Right cardiac atrium (tissue), 5 donors: ENCODE data around the gene IL1RAPL2. TPM values are rescaled to one million over a fixed set of nuclear protein-coding genes. Genes with fewer than 3 reads are reported as not detected.
A peak's percentile ranks its signal among the peaks of the same experiment; 100 is the strongest.
"Not testable (repeated sequence)": the region's sequence is repeated elsewhere in the genome, so short reads cannot be mapped to it uniquely, and the experiment has no call there.

ENCODE experiments used
- ATAC-seq, 2 donors: fragments of 200-7000 bp; cut with Tn5 transposase; one replicate each; pipeline versions ENCODE4 v1.8.0 to v1.9.1; 2020; ENCODE audit warnings: moderate library complexity in 2 of 2, mild to moderate bottlenecking in 1 of 2
- DNase-seq, 3 donors: peaks; one replicate each; pipeline ENCODE4 v3.0.0-alpha.2; 2020
- H3K27ac ChIP-seq: one replicate; pipeline ENCODE4 v1.5.1; 2013; ENCODE audit warnings: mild to moderate bottlenecking, low read length, control low read depth, moderate library complexity
- H3K27me3 ChIP-seq: one replicate; pipeline ENCODE4 v1.6.1; 2013; ENCODE audit not compliant: control insufficient read depth, insufficient read depth
- H3K4me1 ChIP-seq: one replicate; pipeline ENCODE4 v1.6.1; 2013; ENCODE audit warnings: low read length; ENCODE audit not compliant: control insufficient read depth, insufficient read depth
- H3K4me3 ChIP-seq: one replicate; pipeline ENCODE4 v1.5.1; 2013; ENCODE audit warnings: low read length, control low read depth
- H3K9me3 ChIP-seq: one replicate; pipeline ENCODE4 v1.6.1; 2013; ENCODE audit warnings: low read length; ENCODE audit not compliant: control insufficient read depth
- WGBS: extraction: QIAGEN DNeasy Blood & Tissue Kit; methylation state at CpG from one replicate; pipeline ENCODE4 v1.1.7; 2013; 5-methylcytosine and 5-hydroxymethylcytosine counted together
- intact Hi-C, 4 donors: fragments of 100-400 bp; cut with DNase I; formaldehyde crosslinking; loops; one replicate each; pipeline versions ENCODE4 v1.11.0 to v1.14.0; 2022 to 2023
- polyA plus RNA-seq: library from polyadenylated mRNA; stranded (reverse); fragments of 200-250 nt; gene quantifications from one replicate; pipeline ENCODE4 v1.2.3, GENCODE V29; 2013
- total RNA-seq, 4 donors: library from RNA; stranded (reverse); fragmentation: NEBNext Ultra II Directional; extraction: Animal tissue kit (Norgen Biotek cat#: 25700); gene quantifications; one replicate each; pipeline ENCODE4 v1.2.1, GENCODE V29; 2021
- donor health status: healthy with polysubstance abuse.
- donor health status: DM: no; HTN: yes; CAD: no.
- donor health status: DM: no; HTN: no; CAD: no.
- donor health status: DM: no; HTN: yes; CAD: no; lungs with severe emphysema.
- donor health status: DM: yes; HTN: yes; CAD: no.

IL1RAPL2 gene
- total and polyA plus RNA-seq, 5 donors, result 0.31 TPM; not detected in 4

GRCh38 chrX:105114554-105115130, 548.6 kb downstream of the IL1RAPL2 start:
- Histone ChIP-seq H3K9me3 (no peaks in the 10 kb centered on the region), H3K27ac (no peak overlapping the region), H3K4me1 (no peaks in the 10 kb centered on the region), H3K27me3 (no peaks in the 10 kb centered on the region), H3K4me3 (no peak overlapping the region)
- ATAC-seq, result no peak
- intact Hi-C loops, result no loop called here
- no peak for DNase-seq
- WGBS, result 90% methylated on average over 3 of the region's 3 CpGs

DNA sequence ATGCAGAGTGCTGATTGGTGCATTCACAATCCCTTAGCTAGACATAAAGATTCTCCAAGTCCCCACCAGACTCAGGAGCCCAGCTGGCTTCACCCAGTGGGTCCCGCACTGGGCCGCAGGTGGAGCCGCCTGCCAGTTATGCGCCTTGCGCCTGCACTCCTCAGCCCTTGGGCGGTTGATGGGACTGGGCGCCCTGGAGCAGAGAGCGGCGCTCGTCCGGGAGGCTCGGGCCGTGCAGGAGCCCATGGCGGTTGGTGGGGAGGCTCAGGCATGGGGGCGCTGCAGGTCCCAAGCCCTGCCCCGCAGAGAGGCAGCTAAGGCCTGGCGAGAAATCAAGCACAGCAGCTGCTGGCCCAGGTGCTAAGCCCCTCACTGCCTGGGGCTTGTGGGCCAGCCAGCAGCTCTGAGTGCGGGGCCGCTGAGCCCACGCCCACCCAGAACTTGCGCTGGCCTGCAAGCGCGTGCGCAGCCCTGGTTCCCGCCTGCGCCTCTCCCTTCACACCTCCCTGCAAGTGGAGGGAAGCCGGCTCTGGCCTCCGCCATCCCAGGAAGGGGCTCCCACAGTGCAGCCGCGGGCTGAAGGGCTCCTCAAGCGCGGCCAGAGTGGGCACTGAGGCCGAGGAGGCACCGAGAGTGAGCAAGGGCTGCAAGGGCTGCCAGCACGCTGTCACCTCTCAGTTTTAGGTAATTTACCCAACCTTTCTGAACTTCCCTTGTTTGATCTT, 549.8 kb downstream of the IL1RAPL2 start:
- H3K4me1 ChIP-seq, H3K27ac ChIP-seq, H3K27me3 ChIP-seq, H3K4me3 ChIP-seq, H3K9me3 ChIP-seq, ATAC-seq, intact Hi-C loops: not testable (repeated sequence)
- DNase-seq, result peak in 1 of 3 donors; percentile 40
- 94% methylated on average over 35 of the region's 35 CpGs for WGBS

DNA sequence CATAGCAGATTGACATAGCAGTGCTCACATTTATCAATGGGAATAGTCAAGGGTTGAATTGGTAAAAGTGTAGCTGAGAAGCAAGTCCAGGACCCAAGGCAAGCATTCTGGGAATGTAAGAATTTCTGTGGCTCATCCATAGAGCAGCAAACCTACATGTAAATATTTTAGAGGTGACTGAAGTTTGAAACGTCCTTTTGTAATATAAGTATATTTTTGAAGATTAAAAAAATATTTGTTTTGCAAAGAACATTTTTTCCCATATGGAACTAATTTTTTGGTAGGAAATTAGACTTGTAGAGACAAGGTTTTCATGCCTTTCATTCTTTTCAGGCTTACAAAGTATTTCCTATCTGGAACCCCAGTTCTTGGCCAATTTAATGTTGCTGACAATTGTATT, 550.5 kb downstream of the IL1RAPL2 start:
- WGBS, result 33% methylated on average over 1 of the region's 1 CpG
- H3K4me1 ChIP-seq, result no peaks in the 10 kb centered on the region

DNA sequence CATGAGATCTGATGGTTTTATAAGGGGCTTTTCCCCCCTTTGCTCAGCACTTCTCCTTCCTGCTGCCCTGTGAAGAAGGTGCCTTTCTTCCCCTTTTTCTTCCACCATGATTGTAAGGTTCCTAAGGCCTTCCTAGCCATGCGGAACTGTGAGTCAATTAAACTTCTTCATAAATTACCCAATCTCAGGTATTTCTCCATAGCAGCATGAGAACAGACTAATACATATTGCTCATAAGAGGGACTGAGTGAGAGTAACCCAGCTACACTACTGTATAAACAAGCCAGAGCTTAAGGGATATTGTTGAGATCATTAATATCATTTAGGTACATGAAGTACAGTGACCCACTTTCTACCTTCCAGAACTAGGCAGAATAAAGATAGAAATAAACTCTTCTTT, 551.6 kb downstream of the IL1RAPL2 start:
- DNase-seq (no peak), ATAC-seq (no peak)
- H3K4me3 ChIP-seq, result no peak overlapping the region
- H3K27me3 ChIP-seq, result no peaks in the 10 kb centered on the region
- 100% methylated on average over 1 of the region's 1 CpG for WGBS
- intact Hi-C loops, result no loop called here
- no peaks in the 10 kb centered on the region for H3K4me1 ChIP-seq
- no peak overlapping the region for H3K27ac ChIP-seq
- no peaks in the 10 kb centered on the region for H3K9me3 ChIP-seq

More for the DNA sequence above, 550.5 kb downstream of the IL1RAPL2 start:
- Histone ChIP-seq H3K27me3 (no peaks in the 10 kb centered on the region), H3K4me3 (no peak overlapping the region), H3K27ac (no peak overlapping the region), H3K9me3 (no peaks in the 10 kb centered on the region)
- intact Hi-C loops, result no loop called here
- ATAC-seq (no peak), DNase-seq (no peak)

GRCh38 chrX:105120463-105120862, 554.5 kb downstream of the IL1RAPL2 start:
- 38% methylated on average over 4 of the region's 4 CpGs for WGBS
- intact Hi-C loops, result no loop called here
- no peak for DNase-seq
- ATAC-seq, result no peak
- Histone ChIP-seq H3K27ac (no peak overlapping the region), H3K27me3 (no peaks in the 10 kb centered on the region), H3K4me1 (no peaks in the 10 kb centered on the region), H3K9me3 (no peaks in the 10 kb centered on the region), H3K4me3 (no peak overlapping the region)

- DNase-seq (no peak), ATAC-seq (no peak)
- Histone ChIP-seq H3K27me3 (no peaks in the 10 kb centered on the region), H3K27ac (no peak overlapping the region), H3K4me3 (no peak overlapping the region), H3K9me3 (no peaks in the 10 kb centered on the region), H3K4me1 (no peaks in the 10 kb centered on the region)
- intact Hi-C loops, result no loop called here
- 68% methylated on average over 2 of the region's 2 CpGs for WGBS
These were observed 555.2 kb downstream of the IL1RAPL2 start for GRCh38 chrX:105121186-105121585.

GRCh38 chrX:105126201-105126600, 560.2 kb downstream of the IL1RAPL2 start:
- Histone ChIP-seq H3K9me3 (no peaks in the 10 kb centered on the region), H3K4me3 (no peak overlapping the region), H3K27ac (no peak overlapping the region), H3K4me1 (no peaks in the 10 kb centered on the region), H3K27me3 (no peaks in the 10 kb centered on the region)
- intact Hi-C loops, result no loop called here
- ATAC-seq, result no peak
- DNase-seq, result no peak

DNA sequence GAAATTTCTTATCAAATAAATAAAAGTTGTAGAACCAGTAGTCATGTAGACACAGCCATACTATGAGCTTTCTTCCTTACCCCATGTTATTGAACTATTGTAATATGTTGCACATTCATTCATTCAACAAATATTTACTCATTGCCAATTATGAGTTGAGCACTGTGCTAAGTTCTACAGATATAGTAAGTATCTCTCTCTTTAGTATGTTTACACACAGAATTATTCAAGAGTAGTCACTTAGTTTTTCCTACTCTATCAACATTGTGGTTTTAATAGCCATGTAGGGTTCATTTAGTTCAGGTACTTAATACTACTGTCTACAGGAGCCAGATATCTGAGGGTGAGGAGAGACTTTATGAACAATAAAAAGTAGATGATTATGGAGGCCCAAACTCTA, 568.3 kb downstream of the IL1RAPL2 start:
- ATAC-seq (no peak), DNase-seq (no peak)
- no peaks in the 10 kb centered on the region for H3K9me3 ChIP-seq
- intact Hi-C loops, result no loop called here
- H3K4me3 ChIP-seq, result no peak overlapping the region
- H3K27ac ChIP-seq, result no peak overlapping the region
- no peaks in the 10 kb centered on the region for H3K4me1 ChIP-seq
- H3K27me3 ChIP-seq, result no peaks in the 10 kb centered on the region

DNA sequence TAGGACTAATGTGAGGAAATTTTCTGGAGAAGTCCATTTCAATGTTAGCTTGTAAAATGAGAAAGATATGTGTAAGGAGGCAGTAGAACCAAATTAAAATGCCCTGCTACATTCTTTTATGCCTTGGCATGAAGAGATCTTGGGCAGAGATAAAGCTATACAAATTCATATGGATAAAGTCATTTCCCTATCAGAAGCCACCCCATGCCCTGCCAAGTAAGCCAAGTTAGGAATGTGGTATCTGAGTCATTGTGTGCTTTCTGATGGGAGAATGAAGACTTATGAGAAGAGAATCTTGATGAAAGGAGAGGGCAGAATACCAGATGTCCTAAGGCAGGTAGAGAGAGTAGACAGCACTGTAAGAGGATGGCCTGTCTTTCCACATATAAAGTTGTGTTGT, 570.8 kb downstream of the IL1RAPL2 start:
- no peak for DNase-seq

GRCh38 chrX:105150036-105150435, 584.0 kb downstream of the IL1RAPL2 start:
- no peak overlapping the region for H3K27ac ChIP-seq
- DNase-seq (no peak), ATAC-seq (no peak)
- no peaks in the 10 kb centered on the region for H3K27me3 ChIP-seq
- H3K4me1 ChIP-seq, result no peaks in the 10 kb centered on the region
- intact Hi-C loops, result no loop called here
- no peak overlapping the region for H3K4me3 ChIP-seq
- WGBS, result 91% methylated on average over 1 of the region's 1 CpG
- H3K9me3 ChIP-seq, result no peaks in the 10 kb centered on the region

More for the DNA sequence above, 570.8 kb downstream of the IL1RAPL2 start:
- intact Hi-C loops, result no loop called here
- no peaks in the 10 kb centered on the region for H3K27me3 ChIP-seq
- no peak for ATAC-seq
- no peaks in the 10 kb centered on the region for H3K9me3 ChIP-seq
- no peak overlapping the region for H3K27ac ChIP-seq
- H3K4me1 ChIP-seq, result no peaks in the 10 kb centered on the region
- no peak overlapping the region for H3K4me3 ChIP-seq

GRCh38 chrX:105150557-105150956, 584.6 kb downstream of the IL1RAPL2 start:
- 42% methylated on average over 4 of the region's 4 CpGs for WGBS
- no peaks in the 10 kb centered on the region for H3K4me1 ChIP-seq
- no peaks in the 10 kb centered on the region for H3K27me3 ChIP-seq
- H3K9me3 ChIP-seq, result no peaks in the 10 kb centered on the region
- intact Hi-C loops, result no loop called here
- no peak overlapping the region for H3K27ac ChIP-seq
- no peak overlapping the region for H3K4me3 ChIP-seq
- DNase-seq (no peak), ATAC-seq (no peak)

DNA sequence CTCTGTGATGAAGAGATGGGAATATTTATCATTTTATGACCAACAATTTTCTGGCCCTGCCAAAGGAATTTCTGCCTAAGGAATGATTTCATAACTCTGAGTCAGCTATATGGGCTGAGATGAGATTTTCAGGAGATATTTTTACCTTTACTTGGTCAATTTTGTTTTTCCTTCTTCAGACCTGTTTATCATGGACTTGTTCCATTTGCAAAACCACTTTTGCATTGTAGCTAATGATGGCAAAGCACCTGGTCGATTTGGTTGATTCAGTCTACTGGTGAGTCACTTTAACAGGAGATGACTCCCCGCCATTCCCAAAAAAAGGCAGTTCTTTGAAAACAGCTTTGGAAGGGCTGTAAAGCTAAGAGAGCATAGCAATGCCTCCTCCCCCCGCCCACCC, 601.2 kb downstream of the IL1RAPL2 start:
- ATAC-seq, result no peak
- Histone ChIP-seq H3K9me3 (no peaks in the 10 kb centered on the region), H3K27ac (no peak overlapping the region), H3K27me3 (no peaks in the 10 kb centered on the region), H3K4me3 (no peak overlapping the region), H3K4me1 (no peaks in the 10 kb centered on the region)
- no peak for DNase-seq
- WGBS, result 79% methylated on average over 3 of the region's 3 CpGs
- intact Hi-C loops, result no loop called here
